Lower lobe of right lung (tissue), 2 donors: ENCODE measurements around the gene MMP14. TPM values are rescaled to one million over a fixed set of nuclear protein-coding genes. Genes with fewer than 3 reads are reported as not detected.
"Not testable (repeated sequence)": the region's sequence is repeated elsewhere in the genome, so short reads cannot be mapped to it uniquely, and the experiment has no call there.

Experiments
- ATAC-seq, 2 donors: fragments of 200-7000 bp; cut with Tn5 transposase; one replicate each; pipeline ENCODE4 v1.9.1; 2020 to 2022; ENCODE audit warnings: mild to moderate bottlenecking in 2 of 2, moderate library complexity in 2 of 2
- DNase-seq: peaks from one replicate; pipeline ENCODE4 v3.0.0-alpha.2; 2020
- H3K27ac ChIP-seq: fragments of 200-600 bp; one replicate; pipeline ENCODE4 v1.8.0; 2022
- H3K27me3 ChIP-seq: fragments of 200-600 bp; one replicate; pipeline ENCODE4 v1.8.0; 2022; ENCODE audit warnings: low read depth
- H3K36me3 ChIP-seq: fragments of 200-600 bp; one replicate; pipeline ENCODE4 v1.8.0; 2022; ENCODE audit warnings: mild to moderate bottlenecking
- H3K4me1 ChIP-seq: fragments of 200-600 bp; one replicate; pipeline ENCODE4 v1.8.0; 2022
- H3K4me3 ChIP-seq: fragments of 200-600 bp; one replicate; pipeline ENCODE4 v1.8.0; 2022; ENCODE audit warnings: mild to moderate bottlenecking
- H3K9me3 ChIP-seq: fragments of 200-600 bp; one replicate; pipeline ENCODE4 v1.8.0; 2022
- CTCF ChIP-seq: fragments of 200-600 bp; IDR thresholded peaks from one replicate; pipeline ENCODE4 v1.8.0; 2022; ENCODE audit warnings: antibody characterized with exemption, mild to moderate bottlenecking
- intact Hi-C: fragments of 100-400 bp; cut with DNase I; formaldehyde crosslinking; loops from one replicate; pipeline ENCODE4 v1.11.0; 2022
- long read RNA-seq: library from polyadenylated mRNA; unstranded; transcript quantifications from one replicate; pipeline ENCODE4 v2.0.0, GENCODE V29; 2021
- total RNA-seq: library from RNA; stranded (reverse); fragmentation: NEBNext Ultra II Directional; extraction: Animal tissue kit (Norgen Biotek cat#: 25700); gene quantifications from one replicate; pipeline ENCODE4 v1.2.1, GENCODE V29; 2021
- donor health status: DM: no; HTN: yes; CAD: no; lungs with severe emphysema.

The MMP14 gene
- total RNA-seq = 124 TPM
- long read RNA-seq, transcript MMP14-201 (10 exons, 3,732 nt) = major isoform, 5 of 9 reads
- long read RNA-seq, partial matches to known transcripts = 1 of 9 reads
- long read RNA-seq, other reads (novel, unspliced or antisense) = 3 of 9 reads

GRCh38 chr14:22836301-22837113 is at the start of gene MMP14:
Gene MMP14, plus strand, starts transcription at chr14:22836585. Its CDS starts 233 bp downstream, at chr14:22836818.
- intact Hi-C loops = no loop called here
- TF ChIP-seq CTCF = peak; percentile 24
- peaks cover 38% of the 10 kb centered on the region for H3K4me1 ChIP-seq
- peak within 1 kb of the TSS; percentile 87 for H3K4me3 ChIP-seq
- ATAC-seq (peak; percentile 72 to 84), DNase-seq (peak; percentile 59)
- no peaks in the 10 kb centered on the region for H3K27me3 ChIP-seq
- H3K36me3 ChIP-seq = peaks cover 31% of the 10 kb centered on the region
- peak within 1 kb of the TSS; percentile 93 for H3K27ac ChIP-seq
- H3K9me3 ChIP-seq = no peaks in the 10 kb centered on the region

- no peak for TF ChIP-seq CTCF
- intact Hi-C loops = no loop called here
- no peaks in the 10 kb centered on the region for H3K9me3 ChIP-seq
- no peak for DNase-seq
- H3K4me3 ChIP-seq = no peak overlapping the region
- H3K4me1 ChIP-seq = peaks cover 19% of the 10 kb centered on the region
- no peak for ATAC-seq
- no peaks in the 10 kb centered on the region for H3K27me3 ChIP-seq
- H3K36me3 ChIP-seq = no peaks in the 10 kb centered on the region
- no peak overlapping the region for H3K27ac ChIP-seq
Observed at GRCh38 chr14:22786685-22787084, 49.7 kb upstream of the MMP14 start.

- TF ChIP-seq CTCF = no peak
Observed at GRCh38 chr14:22791301-22791700, 45.1 kb upstream of the MMP14 start.

GRCh38 chr14:22792158-22792557 is 44.2 kb upstream of the MMP14 start:
- TF ChIP-seq CTCF = no peak
- no peaks in the 10 kb centered on the region for H3K9me3 ChIP-seq
- H3K27ac ChIP-seq = no peak overlapping the region
- H3K36me3 ChIP-seq = no peaks in the 10 kb centered on the region
- H3K4me3 ChIP-seq = no peak overlapping the region
- peaks cover 6% of the 10 kb centered on the region for H3K4me1 ChIP-seq
- intact Hi-C loops = no loop called here
- DNase-seq = no peak
- H3K27me3 ChIP-seq = no peaks in the 10 kb centered on the region
- ATAC-seq = no peak

More at GRCh38 chr14:22791301-22791700, 45.1 kb upstream of the MMP14 start:
- H3K9me3 ChIP-seq = no peaks in the 10 kb centered on the region
- no peaks in the 10 kb centered on the region for H3K27me3 ChIP-seq
- DNase-seq (no peak), ATAC-seq (peak; percentile 34 to 64)
- no peak overlapping the region for H3K4me3 ChIP-seq
- H3K36me3 ChIP-seq = no peaks in the 10 kb centered on the region
- peak overlapping the region; percentile 58 for H3K27ac ChIP-seq
- H3K4me1 ChIP-seq = peaks cover 6% of the 10 kb centered on the region
- intact Hi-C loops = no loop called here

- DNase-seq, intact Hi-C loops, H3K36me3 ChIP-seq, H3K9me3 ChIP-seq, H3K4me3 ChIP-seq, H3K27ac ChIP-seq, H3K27me3 ChIP-seq, ATAC-seq, H3K4me1 ChIP-seq: not testable (repeated sequence)
Observed at GRCh38 chr14:22793550-22793949, 42.8 kb upstream of the MMP14 start.

GRCh38 chr14:22793976-22794375 is 42.4 kb upstream of the MMP14 start:
- Histone ChIP-seq H3K9me3 (no peaks in the 10 kb centered on the region), H3K4me3 (no peak overlapping the region), H3K36me3 (no peaks in the 10 kb centered on the region), H3K27me3 (no peaks in the 10 kb centered on the region), H3K4me1 (peaks cover 8% of the 10 kb centered on the region), H3K27ac (no peak overlapping the region)
- intact Hi-C loops = no loop called here
- DNase-seq (no peak), ATAC-seq (no peak)
- no peak for TF ChIP-seq CTCF
